Measurements from ENCODE around the gene TRIM15. TPM values are rescaled to one million over a fixed set of nuclear protein-coding genes. Genes with fewer than 3 reads are reported as not detected.

Gene TRIM15
- total and polyA plus RNA-seq, 2 of the 4 experiments (the other 2 are of a cell fraction), result not detected

DNA sequence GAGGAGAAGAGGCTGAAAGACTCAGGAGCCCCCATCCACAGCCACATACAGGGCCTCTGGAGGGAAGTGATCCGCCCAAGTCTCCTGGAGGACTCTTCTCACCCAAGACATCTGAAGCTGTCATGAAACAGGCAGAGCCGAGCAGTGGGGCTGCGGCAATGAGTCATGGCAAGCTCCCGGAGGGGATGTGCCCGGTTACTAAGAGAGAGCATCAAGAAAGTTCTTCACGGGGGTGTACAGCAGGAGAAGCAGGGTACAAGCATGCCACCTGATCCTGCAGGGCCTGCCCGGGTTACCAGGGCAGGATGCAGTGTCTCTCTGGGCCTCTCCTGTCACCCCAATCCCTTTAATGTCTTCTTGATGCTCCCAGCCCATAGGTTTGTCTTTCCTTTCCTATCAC lies 28.7 kb downstream of the TRIM15 start:
- no peak for TF ChIP-seq FOS (IDR thresholded peaks at IDR 0.05; ENCODE audit: low read depth, low read length)
- TF ChIP-seq MAZ (IDR thresholded peaks at IDR 0.05; ENCODE audit: borderline replicate concordance, low read depth, low read length), result no peak
- Histone ChIP-seq H3K27ac (ENCODE audit: insufficient read depth, low read length) (no peak overlapping the region), H2AFZ (replicated peaks; ENCODE audit: low read length, poor library complexity) (no peak overlapping the region), H3K4ac (ENCODE audit: low read depth, low read length) (no peak overlapping the region), H3K4me3 (ENCODE audit: insufficient read depth, low read depth, low read length) (no peak overlapping the region), H2BK15ac (ENCODE audit: low read depth, low read length) (no peak overlapping the region), H2AK5ac (ENCODE audit: low read depth, low read length) (no peak overlapping the region), H3K56ac (ENCODE audit: extremely low read depth, insufficient read depth, low read length) (no peak overlapping the region), H3K9me1 (ENCODE audit: insufficient read depth, low read length) (peaks cover 6% of the 10 kb centered on the region; the same call in 1 of the 2 replicates), H3K27me3 (ENCODE audit: control insufficient read depth, insufficient read depth, low read length) (no peaks in the 10 kb centered on the region), H2BK5ac (ENCODE audit: low read depth, low read length, poor library complexity, severe bottlenecking) (no peak overlapping the region), H4K91ac (ENCODE audit: insufficient read depth, low read depth, low read length) (no peak overlapping the region), H3K9ac (ENCODE audit: low read depth, low read length) (no peak overlapping the region), H3K18ac (ENCODE audit: low read depth, low read length) (no peak overlapping the region), H3K14ac (replicated peaks; ENCODE audit: low read depth, low read length) (no peak overlapping the region), H2BK120ac (ENCODE audit: low read depth, low read length) (no peak overlapping the region), H4K8ac (ENCODE audit: low read depth in 2 of 2, low read length in 2 of 2) (no peak overlapping the region), H4K20me1 (ENCODE audit: insufficient read depth, low read length) (no peaks in the 10 kb centered on the region), H3K79me1 (ENCODE audit: low read depth in 1 of 2, low read length in 2 of 2) (no peaks in the 10 kb centered on the region; a peak in 2 of 4 replicates), H3K23ac (ENCODE audit: low read depth, low read length) (no peak overlapping the region), H3K4me1 (ENCODE audit: control insufficient read depth, insufficient read depth, low read length) (peaks cover 2% of the 10 kb centered on the region; the same call in 1 of the 2 replicates), H2BK20ac (ENCODE audit: low read depth, low read length) (no peak overlapping the region), H2AK9ac (replicated peaks; ENCODE audit: low read depth, low read length, poor library complexity) (no peak overlapping the region), H3K9me3 (ENCODE audit: control insufficient read depth, insufficient read depth, low read length) (no peaks in the 10 kb centered on the region), H3K36me3 (ENCODE audit: control insufficient read depth, insufficient read depth, low read length) (peaks cover 40% of the 10 kb centered on the region), H4K5ac (ENCODE audit: low read depth, low read length) (no peak overlapping the region), H3K4me2 (ENCODE audit: low read depth, low read length) (no peak overlapping the region)
- dilution Hi-C loops (cut with HindIII; ENCODE audit: low sequenced_read_pairs, unreplicated experiment) (no loop called here), in situ Hi-C loops (cut with MboI; ENCODE audit: low sequenced_read_pairs) (no loop called here), intact Hi-C loops (cut with micrococcal nuclease) (no loop called here)
- POLR2A ChIA-PET (ENCODE audit: unreplicated experiment), result no interaction called here
- CTCF ChIA-PET, result no interaction called here
- 83% methylated on average over 6 of the region's 7 CpGs; no CpG with 5 or more reads in 1 of the 2 experiments for WGBS, 2 experiments (ENCODE audit: extremely low coverage in 2 of 2, insufficient read length in 1 of 2)
- DNase-seq (no peak), ATAC-seq (ENCODE audit: low read depth) (peak; percentile 15; the same call in 1 of the 2 replicates)
- BruUV-seq (replicated peaks), result no TSS peak
